Kidney capillary endothelial cell (primary cell): ENCODE results near the gene RELCH.

Experiments used
- DNase-seq: peaks from one replicate; pipeline ENCODE4 v3.0.0-alpha.2; 2018; ENCODE audit warnings: low spot score

Gene RELCH

GRCh38 chr18:62341473-62341872 is 154.4 kb downstream of the RELCH start:
- no peak for DNase-seq

GRCh38 chr18:62342884-62343283 is 155.8 kb downstream of the RELCH start:
- no peak for DNase-seq

GRCh38 chr18:62343316-62343715 is 156.3 kb downstream of the RELCH start:
- no peak for DNase-seq

DNA sequence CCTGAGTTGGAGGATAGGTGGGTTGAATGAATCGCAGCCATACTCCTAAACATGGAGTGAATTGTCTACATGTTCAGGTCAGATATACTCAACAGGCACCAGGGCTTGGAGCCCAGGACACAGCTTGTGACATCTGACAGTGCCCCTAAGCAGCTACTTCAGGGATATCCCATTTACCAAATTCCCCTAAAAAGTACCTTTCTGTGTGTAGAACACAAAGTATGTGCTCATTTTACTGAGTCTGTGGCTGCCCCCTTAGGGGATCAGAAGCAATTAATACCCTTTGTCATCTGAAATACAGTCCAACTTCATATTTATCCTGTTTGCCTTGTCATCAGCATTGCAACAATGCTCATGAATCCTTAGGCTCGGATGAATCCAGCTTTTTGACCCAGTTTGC is 158.9 kb downstream of the RELCH start:
- DNase-seq, result no peak

DNA sequence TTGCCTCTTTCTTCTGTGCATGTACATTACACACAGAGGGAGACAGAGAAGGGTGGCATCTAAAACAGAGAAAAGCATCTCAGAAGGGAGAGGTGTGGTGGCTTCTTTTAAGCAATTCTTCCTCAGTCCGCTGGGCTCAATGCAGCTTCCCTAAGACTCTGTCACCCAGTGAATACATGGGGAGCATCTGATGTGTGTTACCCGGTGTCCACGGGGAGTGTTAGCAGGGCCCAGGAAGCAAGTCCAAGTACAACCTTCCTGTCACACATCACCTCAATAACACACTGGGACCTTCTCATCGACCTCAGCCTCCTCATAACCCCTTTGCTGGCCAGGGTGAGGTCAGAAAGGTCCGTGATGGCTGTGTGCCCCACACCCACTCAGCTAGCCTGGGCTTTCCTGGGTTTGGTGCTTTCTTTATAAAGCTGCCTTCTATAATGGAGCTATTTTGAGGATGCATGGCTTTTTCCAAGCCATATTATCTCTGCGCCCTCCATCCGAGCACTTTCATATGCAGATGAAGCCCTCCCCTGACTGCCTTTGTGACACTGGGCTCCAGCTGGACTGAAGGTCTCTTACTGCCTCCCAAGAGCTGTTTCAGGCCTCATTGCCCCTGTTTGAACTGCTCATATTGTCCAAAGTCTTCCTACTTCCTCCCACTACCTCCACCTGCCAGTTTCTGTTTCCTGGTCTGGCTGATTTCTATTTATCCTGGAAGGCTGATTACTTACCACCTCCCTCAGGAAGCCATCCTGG is 159.5 kb downstream of the RELCH start:
- DNase-seq, result no peak

DNA sequence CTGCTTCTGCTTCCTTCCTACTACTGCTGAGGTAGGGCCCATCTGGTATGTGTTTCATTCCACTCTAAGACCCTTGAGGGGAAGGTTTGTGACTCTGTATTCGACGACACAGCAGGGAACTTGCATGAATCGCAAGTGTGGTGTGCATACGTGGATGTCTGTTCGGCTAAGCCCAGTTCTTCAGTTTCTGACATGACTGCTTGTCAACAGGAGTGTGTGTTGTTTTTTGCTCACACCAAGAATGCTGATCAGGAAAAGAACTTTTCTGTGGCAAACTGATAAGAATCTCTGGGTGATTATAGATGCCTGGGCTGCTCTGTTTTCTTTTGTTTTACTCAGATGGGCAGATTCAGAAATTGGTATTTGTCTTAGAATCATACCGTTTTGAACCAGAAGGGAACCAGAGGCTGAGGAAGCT is 160.0 kb downstream of the RELCH start:
- no peak for DNase-seq

GRCh38 chr18:62348474-62348873 is 161.4 kb downstream of the RELCH start:
- no peak for DNase-seq

- no peak for DNase-seq
These were observed 166.1 kb downstream of the RELCH start for GRCh38 chr18:62353170-62353569.

- no peak for DNase-seq
These were observed 167.1 kb downstream of the RELCH start for GRCh38 chr18:62354151-62354550.

- DNase-seq, result no peak
These were observed 170.1 kb downstream of the RELCH start for GRCh38 chr18:62357079-62357719.
